H1 (cell line): ENCODE data around the gene STEAP1B. TPM values are rescaled to one million over a fixed set of nuclear protein-coding genes. Genes with fewer than 3 reads are reported as not detected.

Experiments
- CTBP2 ChIP-seq: IDR thresholded peaks from 2 replicates; pipeline ENCODE4 v1.7.0; 2011; ENCODE audit warnings: borderline replicate concordance, mild to moderate bottlenecking, moderate library complexity, mixed read lengths, low read length; ENCODE audit not compliant: insufficient read depth, insufficient read length
- POU5F1 ChIP-seq: IDR thresholded peaks from 2 replicates; pipeline ENCODE4 v1.6.1; 2011; ENCODE audit warnings: low read depth, mild to moderate bottlenecking, low read length, moderate library complexity
- TAF1 ChIP-seq: IDR thresholded peaks from 2 replicates; pipeline ENCODE4 v1.6.1; 2011; ENCODE audit warnings: mild to moderate bottlenecking, low read depth, low read length
- YY1 ChIP-seq: IDR thresholded peaks from 2 replicates; pipeline ENCODE4 v1.6.1; 2011; ENCODE audit warnings: low read depth, mild to moderate bottlenecking, low read length
- polyA plus RNA-seq, 7 experiments: library from polyadenylated mRNA; depleted of rRNA in 3 of 7; stranded (reverse) in 5 of 7; unstranded in 2 of 7; fragments of >200 nt in 5 of 7; fragments of 200-250 nt in 2 of 7; gene quantifications; 1 replicate in 5 of 7; 2 replicates in 1 of 7; 4 replicates in 1 of 7; pipeline versions ENCODE4 v1.2.1 to v1.2.3, GENCODE V29; 2011 to 2013; ENCODE audit warnings: missing spikeins in 2 of 7, mixed read lengths in 2 of 7
- total RNA-seq: library from RNA; stranded (reverse); fragmentation: NEBNext Ultra II Directional; extraction: Animal tissue kit (Norgen Biotek cat#: 25700); gene quantifications from 2 replicates; pipeline ENCODE4 v1.2.1, GENCODE V29; 2021

Gene STEAP1B
- total and polyA plus RNA-seq, 2 of the 8 experiments (the other 6 are each of a cell fraction or from before 2014, with no cell fraction given): 5.4 to 8.7 TPM

- TF ChIP-seq TAF1: no peak
- no peak for TF ChIP-seq YY1
- no peak for TF ChIP-seq CTBP2
- no peak for TF ChIP-seq POU5F1
- TF ChIP-seq, all 59 proteins: peak for 0
Observed at GRCh38 chr7:22425361-22425760, 74.6 kb downstream of the STEAP1B start (continued).
